ENCODE data around the gene FILIP1. TPM values are rescaled to one million over a fixed set of nuclear protein-coding genes. Genes with fewer than 3 reads are reported as not detected.

FILIP1 gene
- total RNA-seq, 4 donors from 2014 or later, result 0.08 to 2.3 (median 0.25) TPM

- Histone ChIP-seq H3K4me3 (no peak overlapping the region), H3K4me1 (peaks cover 48% of the 10 kb centered on the region), H3K27me3 (no peaks in the 10 kb centered on the region), H3K27ac (no peak overlapping the region), H3K36me3 (no peaks in the 10 kb centered on the region), H3K9me3 (no peaks in the 10 kb centered on the region)
- WGBS, result 63% methylated on average over 4 of the region's 4 CpGs
- TF ChIP-seq, protein P1, sequence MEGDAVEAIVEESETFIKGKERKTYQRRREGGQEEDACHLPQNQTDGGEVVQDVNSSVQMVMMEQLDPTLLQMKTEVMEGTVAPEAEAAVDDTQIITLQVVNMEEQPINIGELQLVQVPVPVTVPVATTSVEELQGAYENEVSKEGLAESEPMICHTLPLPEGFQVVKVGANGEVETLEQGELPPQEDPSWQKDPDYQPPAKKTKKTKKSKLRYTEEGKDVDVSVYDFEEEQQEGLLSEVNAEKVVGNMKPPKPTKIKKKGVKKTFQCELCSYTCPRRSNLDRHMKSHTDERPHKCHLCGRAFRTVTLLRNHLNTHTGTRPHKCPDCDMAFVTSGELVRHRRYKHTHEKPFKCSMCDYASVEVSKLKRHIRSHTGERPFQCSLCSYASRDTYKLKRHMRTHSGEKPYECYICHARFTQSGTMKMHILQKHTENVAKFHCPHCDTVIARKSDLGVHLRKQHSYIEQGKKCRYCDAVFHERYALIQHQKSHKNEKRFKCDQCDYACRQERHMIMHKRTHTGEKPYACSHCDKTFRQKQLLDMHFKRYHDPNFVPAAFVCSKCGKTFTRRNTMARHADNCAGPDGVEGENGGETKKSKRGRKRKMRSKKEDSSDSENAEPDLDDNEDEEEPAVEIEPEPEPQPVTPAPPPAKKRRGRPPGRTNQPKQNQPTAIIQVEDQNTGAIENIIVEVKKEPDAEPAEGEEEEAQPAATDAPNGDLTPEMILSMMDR (IDR thresholded peaks at IDR 0.05), result no peak
- TF ChIP-seq POLR2AphosphoS5 (IDR thresholded peaks at IDR 0.05), result no peak
- no peak for TF ChIP-seq POLR2A (IDR thresholded peaks at IDR 0.05)
- no peak for TF ChIP-seq EP300 (IDR thresholded peaks at IDR 0.05)
- no peak for DNase-seq (ENCODE audit: low spot score in 2 of 2)
These were observed 215.0 kb downstream of the FILIP1 start for GRCh38 chr6:75278474-75279077.

DNA sequence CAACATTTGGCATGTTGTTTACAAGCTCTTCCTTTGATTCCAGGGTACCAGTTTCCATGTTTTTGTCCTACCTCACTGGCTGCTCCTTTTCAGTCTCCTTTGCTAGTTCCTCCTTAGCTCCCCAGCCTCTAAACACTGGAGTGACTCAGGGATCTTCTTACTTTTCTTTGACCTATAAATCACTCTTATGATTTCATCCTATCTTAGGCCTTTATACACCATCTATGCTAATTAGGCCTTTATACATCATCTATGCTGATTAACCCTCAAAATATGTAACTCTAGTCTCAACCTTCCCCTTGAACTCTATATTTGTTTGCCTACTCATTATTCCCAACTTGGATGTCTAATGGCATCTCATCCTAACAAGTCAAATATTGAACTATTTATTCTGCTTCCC lies 218.5 kb downstream of the FILIP1 start:
- DNase-seq (ENCODE audit: low spot score in 2 of 2), result no peak
- H3K9me3 ChIP-seq, result no peaks in the 10 kb centered on the region
- H3K4me3 ChIP-seq, result no peak overlapping the region
- TF ChIP-seq POLR2AphosphoS5 (IDR thresholded peaks at IDR 0.05) (no peak), POLR2A (IDR thresholded peaks at IDR 0.05) (no peak), EP300 (IDR thresholded peaks at IDR 0.05) (no peak)
- TF ChIP-seq, protein P1 (IDR thresholded peaks at IDR 0.05), result no peak
- no peaks in the 10 kb centered on the region for H3K27me3 ChIP-seq
- no peak overlapping the region for H3K27ac ChIP-seq
- H3K36me3 ChIP-seq, result no peaks in the 10 kb centered on the region
- H3K4me1 ChIP-seq, result peaks cover 25% of the 10 kb centered on the region

DNA sequence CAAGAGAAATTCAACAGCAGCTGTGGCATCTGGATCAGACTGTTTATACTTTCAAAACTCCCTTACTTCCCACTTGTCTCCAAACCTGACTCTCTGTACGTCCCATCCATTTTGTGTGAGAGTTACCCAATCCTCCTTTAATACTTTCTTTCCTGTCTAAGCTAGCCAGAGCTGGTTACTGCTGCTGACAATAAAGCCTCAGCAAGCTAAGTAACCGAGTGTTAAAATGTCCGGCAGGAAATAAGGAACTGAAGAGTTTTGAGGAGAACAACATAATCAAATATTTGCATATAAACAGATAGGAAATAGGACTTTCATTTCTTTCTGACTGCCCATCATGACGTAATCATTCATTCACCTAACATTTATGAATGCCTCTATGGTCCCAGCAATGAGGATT lies 220.6 kb downstream of the FILIP1 start:
- H3K4me3 ChIP-seq, result no peak overlapping the region
- no peak overlapping the region for H3K27ac ChIP-seq
- TF ChIP-seq POLR2AphosphoS5 (IDR thresholded peaks at IDR 0.05) (no peak), EP300 (IDR thresholded peaks at IDR 0.05) (no peak), POLR2A (IDR thresholded peaks at IDR 0.05) (no peak)
- TF ChIP-seq, protein P1 (IDR thresholded peaks at IDR 0.05), result no peak
- H3K27me3 ChIP-seq, result no peaks in the 10 kb centered on the region
- 87% methylated on average over 4 of the region's 4 CpGs for WGBS
- peaks cover 18% of the 10 kb centered on the region for H3K4me1 ChIP-seq
- no peaks in the 10 kb centered on the region for H3K36me3 ChIP-seq
- no peaks in the 10 kb centered on the region for H3K9me3 ChIP-seq
- no peak for DNase-seq (ENCODE audit: low spot score in 2 of 2)

GRCh38 chr6:75272145-75272840 lies 221.3 kb downstream of the FILIP1 start:
- Histone ChIP-seq H3K4me3 (no peak overlapping the region), H3K9me3 (no peaks in the 10 kb centered on the region), H3K27me3 (no peaks in the 10 kb centered on the region), H3K36me3 (no peaks in the 10 kb centered on the region), H3K4me1 (peaks cover 25% of the 10 kb centered on the region), H3K27ac (no peak overlapping the region)
- no peak for DNase-seq (ENCODE audit: low spot score in 2 of 2)
- WGBS, result 84% methylated on average over 5 of the region's 5 CpGs
- no peak for TF ChIP-seq EP300 (IDR thresholded peaks at IDR 0.05)
- TF ChIP-seq, protein P1 (IDR thresholded peaks at IDR 0.05), result no peak
- TF ChIP-seq POLR2A (IDR thresholded peaks at IDR 0.05), result no peak
- no peak for TF ChIP-seq POLR2AphosphoS5 (IDR thresholded peaks at IDR 0.05)

- no peaks in the 10 kb centered on the region for H3K9me3 ChIP-seq
- WGBS, result 97% methylated on average over 4 of the region's 4 CpGs
- DNase-seq (ENCODE audit: low spot score in 2 of 2), result no peak
- peaks cover 9% of the 10 kb centered on the region for H3K36me3 ChIP-seq
- no peaks in the 10 kb centered on the region for H3K27me3 ChIP-seq
- H3K4me3 ChIP-seq, result no peak overlapping the region
- H3K27ac ChIP-seq, result no peak overlapping the region
- H3K4me1 ChIP-seq, result peaks cover 25% of the 10 kb centered on the region
- TF ChIP-seq EP300 (IDR thresholded peaks at IDR 0.05) (no peak), POLR2A (IDR thresholded peaks at IDR 0.05) (no peak), POLR2AphosphoS5 (IDR thresholded peaks at IDR 0.05) (no peak)
- TF ChIP-seq, protein P1 (IDR thresholded peaks at IDR 0.05), result no peak
These were observed 224.6 kb downstream of the FILIP1 start for GRCh38 chr6:75268988-75269354.

Measured in suprapubic skin (tissue), 4 donors.